A673 (cell line): ENCODE measurements around the gene HMCN2. TPM values are rescaled to one million over a fixed set of nuclear protein-coding genes. Genes with fewer than 3 reads are reported as not detected.

Experiments
- BruUV-seq: library from RNA; stranded (reverse); fragments of 400-500 nt; replicated peaks from 2 replicates; lab custom pipeline; 2021; lab: Mats Ljungman, UMichigan
- CTCF ChIA-PET: fragments of 300-600 bp; sonication (Branson Sonifier 250); formaldehyde crosslinking; loops from one replicate; lab custom pipeline; 2022; ENCODE audit warnings: antibody characterized with exemption; lab: Charles Lee
- POLR2A ChIA-PET: fragments of 300-600 bp; sonication (Branson Sonifier 250); formaldehyde crosslinking; loops from one replicate; lab custom pipeline; 2022; ENCODE audit warnings: antibody characterized with exemption; ENCODE audit not compliant: low non-redundant PET; lab: Charles Lee
- DNase-seq: peaks from one replicate; pipeline ENCODE4 v3.0.0-alpha.2; 2015; ENCODE audit warnings: low spot score
- H3K27ac ChIP-seq: fragments of 200-600 bp; sonication (generic); 2 replicates; pipeline ENCODE4 v1.5.1; 2016; ENCODE audit warnings: mixed run types, low read depth, mild to moderate bottlenecking, mixed read lengths, antibody characterized with exemption, low read length; ENCODE audit not compliant: poor library complexity, severe bottlenecking
- H3K27me3 ChIP-seq: fragments of 200-600 bp; sonication (generic); replicated peaks from 2 replicates; pipeline ENCODE4 v1.6.1; 2017; ENCODE audit warnings: mixed run types, low read depth, mild to moderate bottlenecking, mixed read lengths, antibody characterized with exemption, low read length; ENCODE audit not compliant: insufficient read depth, poor library complexity
- H3K36me3 ChIP-seq: fragments of 200-600 bp; sonication (generic); 2 replicates; pipeline ENCODE4 v1.6.1; 2016; ENCODE audit warnings: mixed run types, mild to moderate bottlenecking, mixed read lengths, antibody characterized with exemption, low read length; ENCODE audit not compliant: insufficient read depth, poor library complexity, severe bottlenecking
- H3K4me1 ChIP-seq: fragments of 200-600 bp; sonication (generic); 2 replicates; pipeline ENCODE4 v1.6.1; 2017; ENCODE audit warnings: mixed run types, mild to moderate bottlenecking, mixed read lengths, antibody characterized with exemption, low read length; ENCODE audit not compliant: insufficient read depth, poor library complexity, severe bottlenecking
- H3K4me3 ChIP-seq: fragments of 200-600 bp; sonication (generic); 2 replicates; pipeline ENCODE4 v1.5.1; 2016; ENCODE audit warnings: low read depth, mixed run types, mild to moderate bottlenecking, mixed read lengths, low read length; ENCODE audit not compliant: poor library complexity, severe bottlenecking
- H3K9me3 ChIP-seq: fragments of 200-600 bp; sonication (generic); 2 replicates; pipeline ENCODE4 v1.6.1; 2016; ENCODE audit warnings: mixed run types, low read depth, mild to moderate bottlenecking, mixed read lengths, antibody characterized with exemption, low read length; ENCODE audit not compliant: poor library complexity, severe bottlenecking
- EZH2 ChIP-seq: fragments of 200-600 bp; sonication (generic); IDR thresholded peaks from 2 replicates; pipeline ENCODE4 v1.6.1; 2017; ENCODE audit warnings: borderline replicate concordance, low read depth, mild to moderate bottlenecking, mixed read lengths, antibody characterized with exemption, low read length; ENCODE audit not compliant: poor library complexity, severe bottlenecking
- intact Hi-C: fragments of 100-400 bp; cut with micrococcal nuclease; formaldehyde crosslinking; loops from one replicate; pipeline ENCODE4 v1.10.0; 2022; ENCODE audit not compliant: unreplicated experiment
- total RNA-seq: library from RNA; stranded (reverse); gene quantifications from 2 replicates; pipeline ENCODE4 v1.2.3, GENCODE V29; 2021
- TF ChIP-seq, protein P1 (sequence below): fragments of 300-800, 200-600 bp; sonication (generic); conservative IDR thresholded peaks from 2 replicates; pipeline ENCODE4 v1.5.1; 2017; ENCODE audit warnings: low read depth, mild to moderate bottlenecking, antibody characterized with exemption, low read length, moderate library complexity, mixed read lengths

HMCN2 gene
- total RNA-seq, 1 experiment from 2014 or later = 0.28 TPM

DNA sequence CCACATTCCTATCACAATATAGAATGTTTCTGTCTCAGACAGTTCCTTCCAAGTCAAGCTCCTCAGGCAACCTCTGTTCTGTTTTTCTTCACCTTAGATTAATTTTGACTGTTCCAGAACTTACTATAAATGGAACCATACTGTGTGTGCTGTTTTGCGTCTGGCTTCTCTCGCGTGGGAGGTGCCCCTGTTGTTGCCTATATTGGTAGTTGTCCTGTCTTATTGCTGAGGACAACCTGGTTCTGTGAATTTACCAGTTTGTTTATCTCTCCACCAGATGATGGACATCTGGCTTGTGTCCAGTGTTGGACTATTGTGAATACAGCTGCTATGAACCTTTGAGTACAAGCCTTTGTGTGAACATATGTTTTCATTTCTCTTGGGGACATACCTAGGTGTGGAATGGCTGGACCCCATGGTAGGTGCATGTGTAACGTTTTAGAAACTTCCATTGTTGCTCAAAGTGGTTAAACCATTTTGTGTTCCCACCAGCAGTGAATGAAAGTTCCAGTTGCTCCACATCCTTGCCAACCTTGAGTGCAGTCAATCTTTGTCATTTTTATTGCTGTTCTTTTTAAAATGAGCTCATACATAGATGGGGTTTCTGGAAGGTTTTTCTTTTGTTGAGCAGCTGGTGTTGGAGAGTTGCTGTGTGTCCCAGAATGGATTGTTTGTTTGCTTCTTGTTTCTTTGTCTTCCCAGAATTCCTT lies 18.1 kb downstream of the HMCN2 start:
- Histone ChIP-seq H3K4me3 (no peak overlapping the region), H3K27me3 (peaks cover 16% of the 10 kb centered on the region), H3K27ac (no peak overlapping the region), H3K9me3 (no peaks in the 10 kb centered on the region), H3K36me3 (no peaks in the 10 kb centered on the region), H3K4me1 (peaks cover 6% of the 10 kb centered on the region)
- no peak for DNase-seq
- POLR2A ChIA-PET = no interaction called here
- TF ChIP-seq EZH2 = no peak
- TF ChIP-seq, protein P1, sequence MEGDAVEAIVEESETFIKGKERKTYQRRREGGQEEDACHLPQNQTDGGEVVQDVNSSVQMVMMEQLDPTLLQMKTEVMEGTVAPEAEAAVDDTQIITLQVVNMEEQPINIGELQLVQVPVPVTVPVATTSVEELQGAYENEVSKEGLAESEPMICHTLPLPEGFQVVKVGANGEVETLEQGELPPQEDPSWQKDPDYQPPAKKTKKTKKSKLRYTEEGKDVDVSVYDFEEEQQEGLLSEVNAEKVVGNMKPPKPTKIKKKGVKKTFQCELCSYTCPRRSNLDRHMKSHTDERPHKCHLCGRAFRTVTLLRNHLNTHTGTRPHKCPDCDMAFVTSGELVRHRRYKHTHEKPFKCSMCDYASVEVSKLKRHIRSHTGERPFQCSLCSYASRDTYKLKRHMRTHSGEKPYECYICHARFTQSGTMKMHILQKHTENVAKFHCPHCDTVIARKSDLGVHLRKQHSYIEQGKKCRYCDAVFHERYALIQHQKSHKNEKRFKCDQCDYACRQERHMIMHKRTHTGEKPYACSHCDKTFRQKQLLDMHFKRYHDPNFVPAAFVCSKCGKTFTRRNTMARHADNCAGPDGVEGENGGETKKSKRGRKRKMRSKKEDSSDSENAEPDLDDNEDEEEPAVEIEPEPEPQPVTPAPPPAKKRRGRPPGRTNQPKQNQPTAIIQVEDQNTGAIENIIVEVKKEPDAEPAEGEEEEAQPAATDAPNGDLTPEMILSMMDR = no peak
- BruUV-seq = no TSS peak
- intact Hi-C loops = no loop called here
- CTCF ChIA-PET = no interaction called here

DNA sequence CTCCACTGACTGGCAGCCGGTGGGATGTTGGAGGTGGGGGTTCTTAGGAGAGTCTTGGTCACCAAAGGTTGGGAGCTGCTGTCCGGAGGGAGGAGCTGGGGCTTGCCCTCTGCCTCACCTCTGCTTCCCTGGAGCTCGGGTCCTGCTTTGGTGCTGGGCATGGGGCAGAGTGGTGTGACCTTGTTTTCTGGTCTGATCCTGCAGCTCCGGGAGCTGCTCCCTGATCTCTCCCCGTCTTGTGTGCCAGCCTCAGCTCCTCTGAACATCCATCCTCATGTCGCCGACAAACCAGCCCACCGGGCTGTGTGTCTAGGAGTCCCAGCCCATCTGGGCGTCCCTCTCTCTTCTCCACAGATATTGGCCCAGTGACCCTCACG lies 18.7 kb downstream of the HMCN2 start:
- CTCF ChIA-PET = no interaction called here
- POLR2A ChIA-PET = no interaction called here
- no peak overlapping the region for H3K4me3 ChIP-seq
- BruUV-seq = no TSS peak
- no peaks in the 10 kb centered on the region for H3K36me3 ChIP-seq
- peaks cover 6% of the 10 kb centered on the region for H3K4me1 ChIP-seq
- TF ChIP-seq EZH2 = no peak
- TF ChIP-seq, protein P1 = no peak
- no peaks in the 10 kb centered on the region for H3K9me3 ChIP-seq
- intact Hi-C loops = no loop called here
- no peak for DNase-seq
- peaks cover 17% of the 10 kb centered on the region for H3K27me3 ChIP-seq
- H3K27ac ChIP-seq = no peak overlapping the region

DNA sequence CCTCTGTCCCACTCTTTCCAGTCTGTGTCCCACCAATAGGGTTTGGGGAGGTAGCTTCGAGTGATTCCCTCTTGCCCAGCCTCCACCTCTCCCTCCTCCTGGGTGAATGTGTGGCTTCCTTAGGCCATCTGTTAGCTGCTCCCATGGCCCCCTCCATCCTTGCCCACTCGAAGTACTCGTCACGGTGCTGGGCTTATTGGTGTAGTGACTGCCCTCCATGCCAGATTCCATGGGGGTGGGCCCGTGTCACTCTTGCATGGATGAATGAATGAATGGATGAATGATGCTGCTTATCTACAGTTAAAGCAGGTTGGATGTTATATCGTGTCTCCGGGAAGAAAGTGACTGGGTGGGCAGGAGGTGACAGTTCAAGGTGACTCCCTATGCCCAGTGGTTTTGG lies 19.1 kb downstream of the HMCN2 start:
- no peak for DNase-seq
- intact Hi-C loops = no loop called here
- Histone ChIP-seq H3K27ac (no peak overlapping the region), H3K4me1 (peaks cover 6% of the 10 kb centered on the region), H3K4me3 (no peak overlapping the region), H3K27me3 (peaks cover 19% of the 10 kb centered on the region), H3K9me3 (no peaks in the 10 kb centered on the region), H3K36me3 (no peaks in the 10 kb centered on the region)
- BruUV-seq = no TSS peak
- POLR2A ChIA-PET = no interaction called here
- no peak for TF ChIP-seq EZH2
- TF ChIP-seq, protein P1 = no peak
- CTCF ChIA-PET = no interaction called here
